IgD-negative memory B cell (primary cell): ENCODE data around the gene FANCL. TPM values are rescaled to one million over a fixed set of nuclear protein-coding genes. Genes with fewer than 3 reads are reported as not detected.
A peak's percentile ranks its signal among the peaks of the same experiment; 100 is the strongest.
"Not testable (repeated sequence)": the region's sequence is repeated elsewhere in the genome, so short reads cannot be mapped to it uniquely, and the experiment has no call there.

Experiments used
- H3K27ac Mint-ChIP-seq, 3 donors: one replicate each; pipeline ENCODE4 v1.8.0; 2020 to 2022; ENCODE audit warnings: mild to moderate bottlenecking in 3 of 3, mixed read lengths in 3 of 3, moderate library complexity in 1 of 3
- H3K27me3 Mint-ChIP-seq: one replicate; pipeline ENCODE4 v1.8.0; 2021; ENCODE audit warnings: mixed read lengths
- H3K36me3 Mint-ChIP-seq: one replicate; pipeline ENCODE4 v1.8.0; 2020; ENCODE audit warnings: mild to moderate bottlenecking, mixed read lengths
- H3K4me1 Mint-ChIP-seq, 3 donors: one replicate each; pipeline ENCODE4 v1.8.0; 2020 to 2022; ENCODE audit warnings: mixed read lengths in 3 of 3, mild to moderate bottlenecking in 1 of 3
- H3K4me3 Mint-ChIP-seq, 4 donors: one replicate each; pipeline ENCODE4 v1.8.0; 2020 to 2022; ENCODE audit warnings: mild to moderate bottlenecking in 4 of 4, mixed read lengths in 4 of 4, moderate library complexity in 3 of 4
- H3K9me3 Mint-ChIP-seq, 3 donors: one replicate each; pipeline ENCODE4 v1.8.0; 2020 to 2021; ENCODE audit warnings: mixed read lengths in 3 of 3, mild to moderate bottlenecking in 1 of 3
- polyA plus RNA-seq: library from polyadenylated mRNA; unstranded; fragments of 300-500 nt; fragmentation: Illumina TruSeq; gene quantifications from one replicate; pipeline ENCODE4 v1.2.3, GENCODE V29; 2021

FANCL gene
- polyA plus RNA-seq, 1 donor from 2014 or later, result 14.2 TPM

- peaks cover 2 to 5% (median 4%) of the 10 kb centered on the region in 3 donors for H3K4me1 Mint-ChIP-seq
- no peaks in the 10 kb centered on the region for H3K9me3 Mint-ChIP-seq
- no peak overlapping the region for H3K4me3 Mint-ChIP-seq
- no peaks in the 10 kb centered on the region for H3K27me3 Mint-ChIP-seq
- no peak overlapping the region for H3K27ac Mint-ChIP-seq
- H3K36me3 Mint-ChIP-seq, result no peaks in the 10 kb centered on the region
Measured at GRCh38 chr2:58228299-58228698, 12.8 kb downstream of the FANCL start.

- Mint-ChIP-seq H3K36me3 (no peaks in the 10 kb centered on the region), H3K27me3 (no peaks in the 10 kb centered on the region), H3K9me3 (no peaks in the 10 kb centered on the region), H3K4me3 (no peak overlapping the region), H3K4me1 (peaks cover 0 to 5% (median 4%) of the 10 kb centered on the region in 3 donors), H3K27ac (no peak overlapping the region)
Measured at GRCh38 chr2:58227171-58227917, 13.8 kb downstream of the FANCL start.

GRCh38 chr2:58221909-58222308 lies 19.2 kb downstream of the FANCL start:
- Mint-ChIP-seq H3K4me1 (peaks cover 0 to 2% (median 0%) of the 10 kb centered on the region in 3 donors), H3K9me3 (no peaks in the 10 kb centered on the region), H3K27ac (no peak overlapping the region), H3K27me3 (no peaks in the 10 kb centered on the region), H3K4me3 (no peak overlapping the region), H3K36me3 (peaks cover 6% of the 10 kb centered on the region)

GRCh38 chr2:58215429-58215828 lies 25.7 kb downstream of the FANCL start:
- peaks cover 27% of the 10 kb centered on the region for H3K36me3 Mint-ChIP-seq
- H3K4me3 Mint-ChIP-seq, result no peak overlapping the region
- no peaks in the 10 kb centered on the region for H3K27me3 Mint-ChIP-seq
- no peak overlapping the region for H3K27ac Mint-ChIP-seq
- peaks cover 5 to 12% (median 7%) of the 10 kb centered on the region in 3 donors for H3K9me3 Mint-ChIP-seq
- H3K4me1 Mint-ChIP-seq, result peaks cover 0 to 2% (median 0%) of the 10 kb centered on the region in 3 donors

GRCh38 chr2:58210951-58211568 lies 30.1 kb downstream of the FANCL start:
- H3K27me3 Mint-ChIP-seq, H3K4me3 Mint-ChIP-seq, H3K4me1 Mint-ChIP-seq, H3K27ac Mint-ChIP-seq: not testable (repeated sequence)
- peaks cover 30% of the 10 kb centered on the region for H3K36me3 Mint-ChIP-seq
- H3K9me3 Mint-ChIP-seq, result peaks cover 5 to 17% (median 8%) of the 10 kb centered on the region in 3 donors

GRCh38 chr2:58207189-58207588 lies 33.9 kb downstream of the FANCL start:
- no peaks in the 10 kb centered on the region for H3K27me3 Mint-ChIP-seq
- H3K4me3 Mint-ChIP-seq, result no peak overlapping the region
- H3K27ac Mint-ChIP-seq, result no peak overlapping the region
- peaks cover 24% of the 10 kb centered on the region for H3K36me3 Mint-ChIP-seq
- no peaks in the 10 kb centered on the region for H3K4me1 Mint-ChIP-seq
- H3K9me3 Mint-ChIP-seq, result peaks cover 5 to 13% (median 8%) of the 10 kb centered on the region in 3 donors

GRCh38 chr2:58206785-58207184 lies 34.3 kb downstream of the FANCL start:
- Mint-ChIP-seq H3K4me3 (no peak overlapping the region), H3K4me1 (no peaks in the 10 kb centered on the region), H3K36me3 (peaks cover 20% of the 10 kb centered on the region), H3K27me3 (no peaks in the 10 kb centered on the region), H3K27ac (no peak overlapping the region), H3K9me3 (peaks cover 3 to 10% (median 8%) of the 10 kb centered on the region in 3 donors)

GRCh38 chr2:58204195-58204959 lies 36.7 kb downstream of the FANCL start:
- Mint-ChIP-seq H3K27me3 (no peaks in the 10 kb centered on the region), H3K36me3 (peaks cover 13% of the 10 kb centered on the region), H3K4me3 (no peak overlapping the region), H3K4me1 (no peaks in the 10 kb centered on the region), H3K27ac (peak overlapping the region in 1 of 3 donors; percentile 39), H3K9me3 (no peaks in the 10 kb centered on the region)

- Mint-ChIP-seq H3K27ac (no peak overlapping the region), H3K4me3 (no peak overlapping the region), H3K27me3 (no peaks in the 10 kb centered on the region), H3K9me3 (no peaks in the 10 kb centered on the region), H3K4me1 (no peaks in the 10 kb centered on the region), H3K36me3 (peaks cover 13% of the 10 kb centered on the region)
Measured at GRCh38 chr2:58203018-58203417, 38.1 kb downstream of the FANCL start.

GRCh38 chr2:58202404-58202803 lies 38.7 kb downstream of the FANCL start:
- H3K4me3 Mint-ChIP-seq, result no peak overlapping the region
- H3K27me3 Mint-ChIP-seq, result no peaks in the 10 kb centered on the region
- peaks cover 10% of the 10 kb centered on the region for H3K36me3 Mint-ChIP-seq
- peak overlapping the region in 1 of 3 donors; percentile 69 for H3K27ac Mint-ChIP-seq
- no peaks in the 10 kb centered on the region for H3K4me1 Mint-ChIP-seq
- no peaks in the 10 kb centered on the region for H3K9me3 Mint-ChIP-seq

- Mint-ChIP-seq H3K9me3 (no peaks in the 10 kb centered on the region), H3K4me3 (no peak overlapping the region), H3K27me3 (no peaks in the 10 kb centered on the region), H3K36me3 (peaks cover 9% of the 10 kb centered on the region), H3K4me1 (no peaks in the 10 kb centered on the region), H3K27ac (no peak overlapping the region)
Measured at GRCh38 chr2:58197894-58198293, 43.2 kb downstream of the FANCL start.

GRCh38 chr2:58195662-58196061 lies 45.5 kb downstream of the FANCL start:
- H3K36me3 Mint-ChIP-seq, result peaks cover 11% of the 10 kb centered on the region
- H3K27ac Mint-ChIP-seq, result no peak overlapping the region
- H3K4me1 Mint-ChIP-seq, result no peaks in the 10 kb centered on the region
- H3K27me3 Mint-ChIP-seq, result no peaks in the 10 kb centered on the region
- no peaks in the 10 kb centered on the region for H3K9me3 Mint-ChIP-seq
- H3K4me3 Mint-ChIP-seq, result no peak overlapping the region

GRCh38 chr2:58194458-58194857 lies 46.7 kb downstream of the FANCL start:
- H3K4me3 Mint-ChIP-seq, result no peak overlapping the region
- H3K4me1 Mint-ChIP-seq, result no peaks in the 10 kb centered on the region
- peaks cover 6% of the 10 kb centered on the region for H3K36me3 Mint-ChIP-seq
- no peaks in the 10 kb centered on the region for H3K27me3 Mint-ChIP-seq
- no peak overlapping the region for H3K27ac Mint-ChIP-seq
- H3K9me3 Mint-ChIP-seq, result no peaks in the 10 kb centered on the region

GRCh38 chr2:58187022-58187421 lies 54.1 kb downstream of the FANCL start:
- not testable (repeated sequence) for H3K27ac Mint-ChIP-seq, H3K4me1 Mint-ChIP-seq, H3K9me3 Mint-ChIP-seq, H3K27me3 Mint-ChIP-seq
- Mint-ChIP-seq H3K36me3 (peaks cover 22% of the 10 kb centered on the region), H3K4me3 (peak overlapping the region in 1 of 4 donors; percentile 32)

GRCh38 chr2:58186501-58186900 lies 54.6 kb downstream of the FANCL start:
- H3K27me3 Mint-ChIP-seq, result no peaks in the 10 kb centered on the region
- H3K36me3 Mint-ChIP-seq, result peaks cover 20% of the 10 kb centered on the region
- H3K27ac Mint-ChIP-seq, result no peak overlapping the region
- H3K4me3 Mint-ChIP-seq, result no peak overlapping the region
- no peaks in the 10 kb centered on the region for H3K4me1 Mint-ChIP-seq
- H3K9me3 Mint-ChIP-seq, result no peaks in the 10 kb centered on the region
